HuH-7 (cell line): ENCODE measurements around the gene IRF2BPL.
A peak's percentile ranks its signal among the peaks of the same experiment; 100 is the strongest.

Source experiments
- DNase-seq: peaks from one replicate; pipeline ENCODE4 v3.0.0; 2011; ENCODE audit warnings: low spot score

The IRF2BPL gene

GRCh38 chr14:77053046-77053841 lies 24.7 kb upstream of the IRF2BPL start:
- DNase-seq = peak; percentile 74

GRCh38 chr14:77052281-77053044 lies 24.0 kb upstream of the IRF2BPL start:
- no peak for DNase-seq

- DNase-seq = no peak
Measured at GRCh38 chr14:77051116-77051515, 22.6 kb upstream of the IRF2BPL start.

GRCh38 chr14:77046721-77047120 lies 18.2 kb upstream of the IRF2BPL start:
- no peak for DNase-seq

- DNase-seq = no peak
Measured at GRCh38 chr14:77045238-77046162, 17.0 kb upstream of the IRF2BPL start.

DNA sequence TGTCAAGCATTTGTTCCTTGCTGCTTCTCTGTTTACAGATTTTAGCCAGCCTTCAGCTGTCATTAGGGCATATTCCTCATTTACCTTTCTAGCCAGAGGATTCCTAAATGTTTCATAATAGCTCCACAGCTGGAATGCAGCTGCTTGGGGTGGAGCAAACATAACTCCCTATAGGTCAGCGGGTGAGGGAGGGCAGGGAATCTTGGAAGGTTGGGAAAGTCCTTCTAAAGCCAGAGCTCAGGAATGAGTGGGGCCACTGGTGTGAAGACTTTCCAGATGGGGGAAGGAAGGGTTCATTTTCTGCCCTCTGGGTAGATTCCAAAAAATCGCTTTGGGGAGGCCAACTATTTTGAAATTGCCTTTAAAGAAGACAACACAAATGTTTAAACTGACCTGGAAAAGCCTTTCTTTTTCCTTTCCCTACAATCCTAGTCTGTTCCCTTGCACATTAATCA lies 16.3 kb upstream of the IRF2BPL start:
- DNase-seq = no peak

- DNase-seq = no peak
Measured at GRCh38 chr14:77043984-77044485, 15.5 kb upstream of the IRF2BPL start.

- no peak for DNase-seq
Measured at GRCh38 chr14:77043177-77043983, 14.9 kb upstream of the IRF2BPL start.

DNA sequence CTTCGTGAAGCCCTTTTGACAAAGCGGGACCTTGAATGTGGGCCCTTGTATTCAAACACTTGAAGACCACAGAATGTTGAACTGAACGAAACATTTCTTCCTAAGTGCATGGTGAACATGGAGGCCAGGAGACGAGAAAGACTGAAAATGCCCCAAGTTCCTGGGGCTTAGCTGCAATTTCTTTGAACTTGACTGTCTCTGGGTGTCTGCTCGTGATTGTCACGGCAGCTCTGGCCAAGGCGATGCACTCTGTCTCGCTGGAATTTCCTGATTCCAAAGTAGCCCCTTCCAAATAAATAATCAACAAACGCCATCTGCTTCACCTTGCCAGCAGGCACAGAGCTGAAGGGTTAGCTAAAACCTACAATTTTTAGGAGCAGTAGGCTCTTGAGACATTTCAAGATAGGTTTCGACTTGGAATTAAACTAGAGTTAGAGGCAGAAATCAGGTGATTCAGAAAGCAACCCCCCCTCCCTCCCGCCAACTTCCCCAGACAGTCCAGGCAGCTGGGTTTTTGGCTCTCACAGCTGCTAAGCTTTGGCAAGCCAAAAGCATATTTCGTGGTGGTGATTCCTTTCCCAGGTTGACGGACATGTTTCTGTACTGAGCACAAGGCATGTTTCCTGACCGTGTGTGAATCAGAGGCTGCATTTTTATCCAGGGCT lies 13.5 kb upstream of the IRF2BPL start:
- no peak for DNase-seq

DNA sequence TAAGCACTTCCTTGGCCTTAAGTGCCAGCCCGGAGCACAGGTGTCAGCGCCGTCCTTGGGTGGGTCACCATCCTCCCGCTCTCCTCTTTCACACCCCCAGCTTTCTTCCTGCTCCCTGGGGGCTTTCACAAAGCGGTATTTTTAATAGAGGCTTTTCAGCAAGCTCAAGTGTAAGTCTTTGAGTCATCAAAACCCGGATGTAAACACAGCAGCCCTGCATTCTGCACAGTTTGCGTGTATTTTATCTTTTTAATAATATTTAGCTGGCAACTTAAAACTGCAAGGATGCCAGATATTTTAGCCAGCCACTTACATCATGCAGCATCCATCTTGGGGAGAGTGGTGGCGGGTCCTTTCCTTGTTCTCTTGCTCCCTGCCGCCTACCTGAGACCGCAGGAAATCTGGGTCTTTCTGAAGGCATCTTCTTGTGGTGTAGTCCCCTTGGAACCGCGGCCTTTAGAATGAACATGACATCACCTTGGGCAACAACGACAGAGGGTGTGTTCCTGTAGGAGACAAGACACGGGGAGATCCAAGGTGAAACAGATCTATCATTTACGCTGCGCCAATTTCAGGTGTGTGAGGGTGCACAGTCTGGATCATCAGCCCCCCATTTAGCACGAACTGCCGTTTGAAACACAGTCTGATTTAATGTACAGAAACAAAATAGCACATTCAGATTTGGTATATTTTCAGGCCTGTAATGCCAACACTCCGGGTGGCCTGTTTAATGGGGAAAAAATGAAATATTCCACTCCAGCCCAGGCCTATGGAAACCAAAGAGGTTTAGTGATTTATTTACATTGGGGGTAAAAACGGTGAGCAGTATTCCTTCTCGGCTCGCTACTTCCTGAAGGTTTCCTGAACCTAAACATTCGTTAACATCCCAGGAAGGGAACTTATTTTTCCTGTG lies 12.5 kb upstream of the IRF2BPL start:
- no peak for DNase-seq

GRCh38 chr14:77040059-77040740 lies 11.7 kb upstream of the IRF2BPL start:
- peak; percentile 83 for DNase-seq

DNA sequence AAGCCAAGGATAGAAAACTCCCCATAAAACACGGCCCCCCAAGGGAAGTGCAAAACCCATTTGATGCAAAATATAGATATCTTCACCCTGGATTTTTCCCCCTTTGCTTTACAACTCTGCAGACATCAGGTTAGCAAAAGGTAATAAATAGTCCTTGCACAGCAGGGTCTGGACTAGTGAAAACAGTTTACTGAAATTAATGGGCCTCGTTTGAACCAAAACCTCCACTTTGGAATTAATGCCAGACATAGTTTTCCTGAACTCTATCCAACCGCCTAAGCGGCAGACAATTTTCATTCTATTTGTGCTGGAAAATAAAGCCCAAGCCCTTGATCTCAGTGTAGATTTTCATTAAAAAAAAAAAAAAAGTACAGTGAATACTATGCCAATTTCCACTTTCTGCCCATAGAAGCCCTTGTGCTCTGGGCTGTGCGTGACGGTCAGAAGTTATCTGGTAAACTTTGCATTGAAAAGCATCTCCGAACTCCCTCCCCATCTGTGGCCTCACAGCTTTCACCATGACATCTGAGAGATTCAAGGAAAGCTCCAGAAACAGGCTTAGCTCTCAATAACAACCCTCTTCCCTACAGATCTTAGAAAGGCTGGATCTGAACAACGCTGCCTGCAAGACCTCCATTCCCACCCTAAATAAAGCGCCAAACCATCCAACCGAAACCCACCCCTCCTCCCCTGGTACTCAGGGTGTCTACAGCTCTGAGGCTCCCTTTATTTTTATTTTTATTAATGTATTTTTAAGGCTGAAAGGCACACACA lies 11.0 kb upstream of the IRF2BPL start:
- no peak for DNase-seq

- DNase-seq = no peak
Measured at GRCh38 chr14:77037938-77038568, 9.5 kb upstream of the IRF2BPL start.

- no peak for DNase-seq
Measured at GRCh38 chr14:77037215-77037937, 8.9 kb upstream of the IRF2BPL start.

DNA sequence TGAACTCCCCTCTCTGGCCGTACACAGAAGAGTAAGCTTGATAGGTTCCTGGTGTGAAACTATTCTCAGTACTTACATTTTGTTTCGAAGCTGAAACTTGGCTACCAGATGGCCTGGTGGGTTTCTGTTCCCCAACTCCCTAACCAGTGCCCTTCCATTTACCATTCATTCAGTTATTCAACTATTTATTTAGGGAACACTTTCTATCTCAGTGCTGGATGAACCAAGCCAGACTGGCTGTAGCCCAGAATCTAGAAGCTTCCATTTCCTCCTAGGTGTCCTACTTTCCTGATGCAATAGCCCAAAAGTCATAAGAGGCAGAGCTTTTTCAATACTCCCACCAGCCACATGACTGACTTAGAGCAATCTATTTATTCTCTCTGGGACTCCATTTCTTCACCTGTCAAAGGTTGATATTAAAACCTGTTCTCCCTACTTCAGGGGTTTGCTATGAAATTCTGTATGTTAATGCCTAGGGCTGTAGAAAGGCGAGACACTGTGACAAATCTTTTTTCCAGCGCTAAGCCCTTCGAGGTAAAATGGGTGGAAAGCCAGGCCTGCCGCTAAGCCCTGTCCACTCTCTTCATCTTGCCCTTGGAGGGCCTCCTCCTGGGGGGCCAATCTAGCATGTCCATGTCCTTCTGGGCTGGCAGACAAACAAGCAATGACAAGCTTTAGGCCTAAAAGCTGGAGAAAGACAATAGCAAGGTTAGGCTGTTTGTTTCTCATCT lies 8.1 kb upstream of the IRF2BPL start:
- DNase-seq = no peak

GRCh38 chr14:77035267-77035666 lies 6.8 kb upstream of the IRF2BPL start:
- DNase-seq = no peak
